GM10248 (cell line): ENCODE results near the gene BMPR2.
"Not testable (repeated sequence)": the region's sequence is repeated elsewhere in the genome, so short reads cannot be mapped to it uniquely, and the experiment has no call there.

Experiments
- CTCF ChIA-PET: fragments of 300-600 bp; sonication (Branson Sonifier 250); formaldehyde crosslinking; extraction: SDS; loops from one replicate; lab custom pipeline; 2021; ENCODE audit warnings: antibody characterized with exemption; lab: Yijun Ruan, JAX
- POLR2A ChIA-PET: fragments of 350-650 bp; sonication (Branson Sonifier 250); formaldehyde crosslinking; extraction: SDS; loops from one replicate; lab custom pipeline; 2020; ENCODE audit warnings: antibody characterized with exemption; lab: Yijun Ruan, JAX
- DNase-seq: peaks from one replicate; pipeline ENCODE4 v3.0.0; 2012; ENCODE audit errors: extremely low spot score
- TF ChIP-seq, protein P1 (sequence below): IDR thresholded peaks from 2 replicates; pipeline ENCODE4 v1.5.1; 2012; ENCODE audit warnings: mild to moderate bottlenecking, low read depth; ENCODE audit errors: extremely low read depth, missing control alignments, control extremely low read depth

BMPR2 gene

DNA sequence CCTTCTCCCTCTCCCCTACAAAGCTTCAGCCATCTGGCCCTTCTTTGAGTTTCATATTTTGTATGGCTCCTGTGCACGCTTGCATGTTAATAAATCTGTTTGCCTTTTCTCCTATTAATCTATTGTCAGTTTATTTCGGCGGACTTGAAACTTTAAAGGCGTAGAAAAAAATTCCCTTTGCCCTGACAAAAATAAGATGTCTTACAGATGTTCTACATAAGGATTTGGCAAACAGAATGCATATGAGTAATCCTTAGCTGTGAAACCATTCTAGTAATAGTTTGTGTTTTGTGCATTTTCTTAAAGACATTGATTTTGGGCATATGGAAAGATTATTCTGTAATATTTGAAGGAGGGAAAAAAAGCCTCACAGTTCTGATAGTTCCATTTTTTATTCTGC lies 15.0 kb upstream of the BMPR2 start:
- POLR2A ChIA-PET, result no interaction called here
- CTCF ChIA-PET, result no interaction called here
- TF ChIP-seq, protein P1, sequence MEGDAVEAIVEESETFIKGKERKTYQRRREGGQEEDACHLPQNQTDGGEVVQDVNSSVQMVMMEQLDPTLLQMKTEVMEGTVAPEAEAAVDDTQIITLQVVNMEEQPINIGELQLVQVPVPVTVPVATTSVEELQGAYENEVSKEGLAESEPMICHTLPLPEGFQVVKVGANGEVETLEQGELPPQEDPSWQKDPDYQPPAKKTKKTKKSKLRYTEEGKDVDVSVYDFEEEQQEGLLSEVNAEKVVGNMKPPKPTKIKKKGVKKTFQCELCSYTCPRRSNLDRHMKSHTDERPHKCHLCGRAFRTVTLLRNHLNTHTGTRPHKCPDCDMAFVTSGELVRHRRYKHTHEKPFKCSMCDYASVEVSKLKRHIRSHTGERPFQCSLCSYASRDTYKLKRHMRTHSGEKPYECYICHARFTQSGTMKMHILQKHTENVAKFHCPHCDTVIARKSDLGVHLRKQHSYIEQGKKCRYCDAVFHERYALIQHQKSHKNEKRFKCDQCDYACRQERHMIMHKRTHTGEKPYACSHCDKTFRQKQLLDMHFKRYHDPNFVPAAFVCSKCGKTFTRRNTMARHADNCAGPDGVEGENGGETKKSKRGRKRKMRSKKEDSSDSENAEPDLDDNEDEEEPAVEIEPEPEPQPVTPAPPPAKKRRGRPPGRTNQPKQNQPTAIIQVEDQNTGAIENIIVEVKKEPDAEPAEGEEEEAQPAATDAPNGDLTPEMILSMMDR, result no peak
- no peak for DNase-seq

- TF ChIP-seq, protein P1, result no peak
- DNase-seq, result no peak
- ChIA-PET CTCF (interaction anchor here (1.3 kb wide), 1 partner anchor 11 kb away, joined by 3 read pairs; no protein-coding TSS in a partner anchor), POLR2A (no interaction called here)
Measured at GRCh38 chr2:202373490-202373889, 2.6 kb upstream of the BMPR2 start.

DNA sequence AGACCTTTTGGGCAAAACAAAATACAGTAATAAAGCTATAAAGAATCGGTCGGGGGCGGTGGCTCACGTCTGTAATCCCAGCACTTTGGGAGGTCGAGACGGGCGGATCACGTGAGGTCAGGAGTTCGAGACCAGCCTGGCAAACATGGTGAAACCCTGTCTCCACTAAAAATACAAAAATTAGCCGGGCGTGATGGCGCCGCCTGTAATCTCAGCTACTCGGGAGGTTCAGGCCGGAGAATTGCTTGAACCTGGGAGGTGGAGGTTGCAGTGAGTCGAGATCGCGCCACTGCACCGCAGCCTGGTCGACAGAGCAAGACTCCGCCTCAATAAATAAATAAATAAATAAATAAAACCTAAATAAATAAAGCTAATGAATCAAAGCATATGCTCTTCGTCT lies 1.7 kb upstream of the BMPR2 start:
- DNase-seq, CTCF ChIA-PET: not testable (repeated sequence)
- POLR2A ChIA-PET, result interaction anchor here (0.6 kb wide), 1 partner anchor 86 kb away, joined by 3 read pairs; no protein-coding TSS in a partner anchor

DNA sequence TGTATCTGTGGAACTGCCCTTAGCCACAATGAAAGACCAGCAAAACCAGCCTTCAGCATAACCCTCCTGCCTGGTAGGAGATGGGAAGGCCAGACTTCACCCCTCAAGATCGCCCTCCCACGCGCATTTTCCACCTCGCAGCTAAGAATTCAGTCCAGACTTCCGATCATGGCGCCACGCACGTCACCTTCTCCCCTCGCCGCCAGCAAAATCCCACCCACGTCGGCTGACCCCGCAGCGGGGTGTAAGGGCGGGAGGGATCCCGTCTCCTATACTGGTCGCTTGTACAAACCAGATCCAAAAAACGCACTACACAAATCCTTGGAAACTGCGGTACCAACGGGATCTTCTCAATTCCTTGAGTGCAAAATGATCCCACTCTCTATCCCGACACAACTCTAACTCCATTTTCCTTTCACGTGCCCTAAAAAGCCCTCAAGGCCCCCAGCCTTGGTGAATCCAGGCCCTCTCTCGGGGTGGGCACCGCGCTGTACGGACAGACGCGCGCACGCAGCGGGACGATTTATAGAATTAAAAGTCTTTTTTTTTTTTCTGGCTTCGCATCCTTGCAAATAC lies 1.0 kb upstream of the BMPR2 start:
- POLR2A ChIA-PET, result interaction anchor here (0.6 kb wide), 1 partner anchor 86 kb away, joined by 3 read pairs; no protein-coding TSS in a partner anchor
- peak; percentile 21 for DNase-seq
- TF ChIP-seq, protein P1, result no peak
- CTCF ChIA-PET, result no interaction called here

- TF ChIP-seq, protein P1, result no peak
- DNase-seq, result peak; percentile 40
- POLR2A ChIA-PET, result no interaction called here
- CTCF ChIA-PET, result no interaction called here
Measured at GRCh38 chr2:202376460-202377206, 506 bp downstream of the BMPR2 start.

DNA sequence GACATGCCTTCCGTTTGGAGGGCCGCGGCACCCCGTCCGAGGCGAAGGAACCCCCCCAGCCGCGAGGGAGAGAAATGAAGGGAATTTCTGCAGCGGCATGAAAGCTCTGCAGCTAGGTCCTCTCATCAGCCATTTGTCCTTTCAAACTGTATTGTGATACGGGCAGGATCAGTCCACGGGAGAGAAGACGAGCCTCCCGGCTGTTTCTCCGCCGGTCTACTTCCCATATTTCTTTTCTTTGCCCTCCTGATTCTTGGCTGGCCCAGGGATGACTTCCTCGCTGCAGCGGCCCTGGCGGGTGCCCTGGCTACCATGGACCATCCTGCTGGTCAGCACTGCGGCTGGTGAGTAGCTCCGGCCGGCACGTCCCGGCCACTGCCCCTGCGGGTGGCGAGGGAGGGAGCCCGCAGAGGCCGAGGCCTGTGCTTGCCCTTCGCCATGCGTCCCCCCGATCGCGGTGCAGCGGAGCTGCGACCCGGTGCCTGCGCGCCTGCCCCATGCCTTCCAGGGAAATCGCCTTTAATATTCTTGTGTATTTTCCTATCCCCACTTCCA lies 1.2 kb downstream of the BMPR2 start:
- no peak for DNase-seq
- ChIA-PET POLR2A (no interaction called here), CTCF (interaction anchor here (0.6 kb wide), 1 partner anchor 78 kb away, joined by 3 read pairs; no protein-coding TSS in a partner anchor)
- TF ChIP-seq, protein P1, result no peak
